Fibroblast of lung (primary cell): Measurements from ENCODE around the gene ATP5MC2.

Experiments
- EZH2 ChIP-seq: IDR thresholded peaks from 2 replicates; pipeline ENCODE4 v1.5.1; 2012; ENCODE audit warnings: low read length, control low read depth, mild to moderate bottlenecking; ENCODE audit errors: missing control alignments
- TF ChIP-seq, protein P1 (sequence below), 2 donors: IDR thresholded peaks in 1 of 2; conservative IDR thresholded peaks in 1 of 2; 1 replicate in 1 of 2; 2 replicates in 1 of 2; pipeline ENCODE4 v1.5.1; 2011 to 2012; ENCODE audit warnings: low read length in 2 of 2, control low read depth in 1 of 2, inconsistent platforms in 1 of 2, low read depth in 1 of 2, mild to moderate bottlenecking in 1 of 2

DNA sequence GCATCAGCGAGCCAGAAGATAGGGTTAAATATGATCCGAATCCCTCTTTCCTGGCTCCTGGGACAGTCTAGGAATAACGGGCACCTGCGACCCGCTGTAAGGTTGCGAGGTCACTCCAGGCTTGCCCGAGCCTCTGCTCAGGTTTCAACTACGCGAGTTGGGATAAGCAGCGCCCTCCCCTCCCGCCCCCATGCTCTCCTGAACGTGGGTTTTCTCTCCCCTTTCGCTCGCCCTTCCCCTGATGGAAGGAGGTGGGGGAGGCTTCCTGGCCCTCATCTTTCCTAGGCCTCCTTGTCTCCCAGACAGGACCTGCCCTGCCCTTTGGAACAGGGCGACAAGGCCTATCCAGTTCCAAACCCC, 753 bp upstream of the ATP5MC2 start:
- TF ChIP-seq, protein P1, sequence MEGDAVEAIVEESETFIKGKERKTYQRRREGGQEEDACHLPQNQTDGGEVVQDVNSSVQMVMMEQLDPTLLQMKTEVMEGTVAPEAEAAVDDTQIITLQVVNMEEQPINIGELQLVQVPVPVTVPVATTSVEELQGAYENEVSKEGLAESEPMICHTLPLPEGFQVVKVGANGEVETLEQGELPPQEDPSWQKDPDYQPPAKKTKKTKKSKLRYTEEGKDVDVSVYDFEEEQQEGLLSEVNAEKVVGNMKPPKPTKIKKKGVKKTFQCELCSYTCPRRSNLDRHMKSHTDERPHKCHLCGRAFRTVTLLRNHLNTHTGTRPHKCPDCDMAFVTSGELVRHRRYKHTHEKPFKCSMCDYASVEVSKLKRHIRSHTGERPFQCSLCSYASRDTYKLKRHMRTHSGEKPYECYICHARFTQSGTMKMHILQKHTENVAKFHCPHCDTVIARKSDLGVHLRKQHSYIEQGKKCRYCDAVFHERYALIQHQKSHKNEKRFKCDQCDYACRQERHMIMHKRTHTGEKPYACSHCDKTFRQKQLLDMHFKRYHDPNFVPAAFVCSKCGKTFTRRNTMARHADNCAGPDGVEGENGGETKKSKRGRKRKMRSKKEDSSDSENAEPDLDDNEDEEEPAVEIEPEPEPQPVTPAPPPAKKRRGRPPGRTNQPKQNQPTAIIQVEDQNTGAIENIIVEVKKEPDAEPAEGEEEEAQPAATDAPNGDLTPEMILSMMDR (conservative IDR thresholded peaks at IDR 0.05 in 1 of 2, IDR thresholded peaks at IDR 0.05 in 1 of 2; ENCODE audit: low read depth in 1 of 2, low read length in 2 of 2), result no peak
- no peak for TF ChIP-seq EZH2
